K562 (cell line): ENCODE measurements around the gene FAM174B. TPM values are rescaled to one million over a fixed set of nuclear protein-coding genes. Genes with fewer than 3 reads are reported as not detected.

Source experiments
- ATAC-seq: fragments of 200-7000 bp; cut with Tn5 transposase; 3 replicates; pipeline ENCODE4 v1.9.1; 2020; ENCODE audit warnings: moderate library complexity
- BruUV-seq: library from RNA; stranded (reverse); fragments of 400-500 nt; replicated peaks from 2 replicates; lab custom pipeline; 2021; lab: Mats Ljungman, UMichigan
- CTCF ChIA-PET: fragments of 300-600 bp; formaldehyde crosslinking; extraction: SDS; loops from one replicate; lab custom pipeline; 2021; ENCODE audit warnings: low intra/inter-chr PET ratio; lab: Yijun Ruan, JAX
- POLR2A ChIA-PET: fragments of 300-600, 350-650 bp; sonication (Branson Sonifier 250); formaldehyde crosslinking; extraction: SDS; loops from one replicate; lab custom pipeline; 2021; ENCODE audit warnings: antibody characterized with exemption, inconsistent platforms; lab: Yijun Ruan, JAX
- DNase-seq, 4 experiments: peaks; one replicate each; pipeline versions ENCODE4 v3.0.0 to v3.0.0-alpha.2; 2011 to 2018; ENCODE audit warnings: low spot score in 3 of 4, mixed read lengths in 3 of 4; ENCODE audit errors: extremely low read depth in 1 of 4
- FAIRE-seq: peaks from 2 replicates; lab custom pipeline; 2011; peaks lifted over from hg19 to GRCh38; lab: Jason Lieb, UNC
- H2AFZ ChIP-seq: 2 replicates; pipeline ENCODE4 v1.6.0; 2011; ENCODE audit warnings: low read depth, low read length, control low read depth, inconsistent platforms
- H3K27ac ChIP-seq: fragments of 200-600 bp; 3 replicates; pipeline ENCODE4 v1.8.0; 2011; ENCODE audit warnings: low read depth, mild to moderate bottlenecking, control low read depth, inconsistent platforms, low read length, moderate library complexity, mixed read lengths; ENCODE audit errors: extremely low read depth
- H3K27me3 ChIP-seq, 2 experiments: fragments of 300-600 bp in 1 of 2; 2 replicates in 1 of 2; 3 replicates in 1 of 2; pipeline versions ENCODE4 v1.6.0 to v1.8.0; 2011; ENCODE audit warnings: inconsistent platforms in 2 of 2, low read length in 2 of 2, mild to moderate bottlenecking in 1 of 2, mixed read lengths in 1 of 2, moderate library complexity in 1 of 2; ENCODE audit not compliant: control insufficient read depth in 2 of 2, insufficient read depth in 2 of 2
- H3K36me3 ChIP-seq: fragments of 300-600 bp; 3 replicates; pipeline ENCODE4 v1.8.0; 2011; ENCODE audit warnings: mild to moderate bottlenecking, low read length, inconsistent platforms; ENCODE audit not compliant: control insufficient read depth, insufficient read depth
- H3K4me1 ChIP-seq, 2 experiments: fragments of 200-600 bp in 1 of 2; replicated peaks in 1 of 2; 2 replicates in 1 of 2; 3 replicates in 1 of 2; pipeline versions ENCODE4 v1.5.1 to v1.8.0; 2011; ENCODE audit warnings: inconsistent platforms in 2 of 2, low read length in 2 of 2, mild to moderate bottlenecking in 1 of 2, mixed read lengths in 1 of 2, moderate library complexity in 1 of 2; ENCODE audit not compliant: control insufficient read depth in 2 of 2, insufficient read depth in 2 of 2
- H3K4me2 ChIP-seq: 2 replicates; pipeline ENCODE4 v1.6.1; 2011; ENCODE audit warnings: low read length, control low read depth, inconsistent platforms, mixed read lengths; ENCODE audit not compliant: insufficient read depth
- H3K4me3 ChIP-seq: fragments of 200-600 bp; sonication (generic), shearing (Covaris generic); 2 replicates; pipeline ENCODE4 v1.5.1; 2016; ENCODE audit warnings: control low read depth, inconsistent platforms
- H3K79me2 ChIP-seq: fragments of 200-600 bp; 3 replicates; pipeline ENCODE4 v1.8.0; 2011; ENCODE audit warnings: low read length, inconsistent platforms; ENCODE audit not compliant: control insufficient read depth, insufficient read depth
- H3K9ac ChIP-seq, 2 experiments: 2 replicates each; pipeline versions ENCODE4 v1.6.0 to v1.6.1; 2011; ENCODE audit warnings: low read depth in 2 of 2, low read length in 2 of 2, control low read depth in 1 of 2, inconsistent platforms in 1 of 2, mild to moderate bottlenecking in 1 of 2, mixed read lengths in 1 of 2; ENCODE audit not compliant: insufficient read depth in 1 of 2
- H3K9me1 ChIP-seq: one replicate; pipeline ENCODE4 v1.6.0; 2011; ENCODE audit warnings: inconsistent platforms, mild to moderate bottlenecking, low read length, moderate library complexity; ENCODE audit not compliant: control insufficient read depth, insufficient read depth
- H3K9me3 ChIP-seq: replicated peaks from 2 replicates; pipeline ENCODE4 v1.5.1; 2011; ENCODE audit warnings: low read depth, low read length, inconsistent platforms; ENCODE audit not compliant: control insufficient read depth, insufficient read depth
- H4K20me1 ChIP-seq: replicated peaks from 2 replicates; pipeline ENCODE4 v1.6.1; 2011; ENCODE audit warnings: low read length, inconsistent platforms, mixed read lengths; ENCODE audit not compliant: control insufficient read depth, insufficient read depth
- CBX5 ChIP-seq: IDR thresholded peaks from 2 replicates; pipeline ENCODE4 v1.6.1; 2014; ENCODE audit warnings: low read depth, borderline replicate concordance
- CREBBP ChIP-seq: IDR thresholded peaks from one replicate; pipeline ENCODE4 v1.6.1; 2012; ENCODE audit warnings: low read depth, mild to moderate bottlenecking, control low read depth, inconsistent platforms, low read length
- FOXJ3 ChIP-seq: sonication (generic); formaldehyde crosslinking; IDR thresholded peaks from 2 replicates; pipeline ENCODE4 v1.4.0; 2020; ENCODE audit warnings: mild to moderate bottlenecking, missing genetic modification reagents
- PHF8 ChIP-seq: fragments of 200-600 bp; sonication (generic); IDR thresholded peaks from 2 replicates; pipeline ENCODE4 v1.6.1; 2012; ENCODE audit warnings: mixed run types, mild to moderate bottlenecking, inconsistent platforms, low read length, moderate library complexity, borderline replicate concordance
- SPI1 ChIP-seq: IDR thresholded peaks from 2 replicates; pipeline ENCODE4 v1.6.1; 2011; ENCODE audit warnings: low read depth, low read length, control low read depth, borderline replicate concordance
- WGBS: fragments of 100-300 bp; shearing (Covaris generic); methylation state at CpG from one replicate; pipeline ENCODE4 v1.1.6; 2016; ENCODE audit warnings: low coverage, mixed read lengths; ENCODE audit not compliant: insufficient coverage; ENCODE audit errors: missing lambda C conversion rate; 5-methylcytosine and 5-hydroxymethylcytosine counted together
- in situ Hi-C: fragments of 300-500 bp; cut with MboI; formaldehyde crosslinking; loops from 4 replicates; pipeline ENCODE4 v1.15.0; 2018; ENCODE audit warnings: inconsistent platforms, mixed read lengths
- intact Hi-C: fragments of 100-400 bp; cut with micrococcal nuclease; formaldehyde crosslinking; loops from 2 replicates; pipeline ENCODE4 v1.14.2; 2022
- polyA plus RNA-seq, 8 experiments: library from polyadenylated mRNA; depleted of rRNA in 4 of 8; stranded (reverse) in 5 of 8; unstranded in 3 of 8; fragments of >200 nt; fragmentation: Nextera tagmentation in 2 of 8; fragmentation: Illumina TruSeq in 1 of 8; extraction: Ambion mirVana in 2 of 8; extraction: Trizol in 1 of 8; gene quantifications; 2 replicates each; pipeline versions ENCODE4 v1.2.1 to v1.2.3, GENCODE V29; 2011 to 2014; ENCODE audit warnings: inconsistent platforms in 1 of 8, missing spikeins in 1 of 8
- total RNA-seq, 7 experiments: library from RNA; depleted of rRNA in 6 of 7; stranded (reverse); fragments of >200 nt in 6 of 7; fragmentation: Illumina TruSeq in 2 of 7; extraction: Trizol in 2 of 7; gene quantifications; 2 replicates each; pipeline versions ENCODE4 v1.2.1 to v1.2.3, GENCODE V29; 2011 to 2021; ENCODE audit warnings: low replicate concordance in 1 of 7
- TF ChIP-seq, protein P1 (sequence below): fragments of 450-650 bp; IDR thresholded peaks from 2 replicates; pipeline ENCODE4 v1.6.1; 2016; ENCODE audit warnings: missing biosample characterization, missing genetic modification characterization
- TF ChIP-seq, protein P2 (sequence below): conservative IDR thresholded peaks from 2 replicates; pipeline ENCODE4 v1.6.1; 2011; ENCODE audit warnings: low read depth, mild to moderate bottlenecking, low read length; ENCODE audit not compliant: control insufficient read depth
- TF ChIP-seq, protein P3 (sequence below), 2 experiments: fragments of 450-650 bp; formaldehyde crosslinking in 1 of 2; IDR thresholded peaks; 2 replicates each; pipeline versions ENCODE4 v1.4.0 to v1.6.1; 2014 to 2020; ENCODE audit warnings: mild to moderate bottlenecking in 2 of 2, borderline replicate concordance in 1 of 2, low read depth in 1 of 2

FAM174B gene
- total and polyA plus RNA-seq, 9 of the 15 experiments (the other 6 are each of a cell fraction or from before 2014, with no cell fraction given): 0.39 to 2.7 (median 1.9) TPM; not detected in 1

DNA sequence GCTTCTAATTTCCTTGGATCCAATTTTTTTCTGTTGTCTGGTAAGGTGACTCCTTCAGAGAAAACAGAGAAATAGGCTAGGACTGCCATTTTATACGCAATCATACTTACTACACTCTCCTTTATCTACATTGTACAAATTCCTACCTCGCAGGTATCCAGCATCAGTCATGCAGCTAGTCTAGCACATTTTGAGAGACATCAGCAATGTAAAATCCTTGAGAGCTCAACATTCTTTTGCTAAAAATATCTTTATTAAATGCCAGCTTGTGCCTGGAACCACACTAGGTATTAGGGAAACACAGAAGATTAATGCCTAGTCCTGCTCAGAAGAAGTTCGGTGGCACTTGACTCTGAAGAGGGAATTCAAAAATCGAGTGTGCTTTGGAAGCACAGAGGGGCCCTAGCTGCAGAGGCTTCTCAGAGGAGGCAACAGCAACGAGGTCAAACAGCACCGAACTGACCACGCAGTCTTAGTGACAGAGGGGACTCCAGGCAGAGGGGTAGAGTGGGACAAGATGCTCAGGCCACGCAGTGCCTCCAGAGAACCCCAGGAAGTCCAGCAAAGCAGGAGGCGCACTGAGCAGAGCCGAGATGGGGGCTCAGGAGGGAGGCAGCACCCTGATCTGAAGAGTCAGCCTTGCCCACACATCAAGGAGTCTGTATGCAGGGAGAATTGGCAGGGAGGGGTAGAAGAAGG is 3.5 kb downstream of the FAM174B start (continued):
- TF ChIP-seq, protein P1, sequence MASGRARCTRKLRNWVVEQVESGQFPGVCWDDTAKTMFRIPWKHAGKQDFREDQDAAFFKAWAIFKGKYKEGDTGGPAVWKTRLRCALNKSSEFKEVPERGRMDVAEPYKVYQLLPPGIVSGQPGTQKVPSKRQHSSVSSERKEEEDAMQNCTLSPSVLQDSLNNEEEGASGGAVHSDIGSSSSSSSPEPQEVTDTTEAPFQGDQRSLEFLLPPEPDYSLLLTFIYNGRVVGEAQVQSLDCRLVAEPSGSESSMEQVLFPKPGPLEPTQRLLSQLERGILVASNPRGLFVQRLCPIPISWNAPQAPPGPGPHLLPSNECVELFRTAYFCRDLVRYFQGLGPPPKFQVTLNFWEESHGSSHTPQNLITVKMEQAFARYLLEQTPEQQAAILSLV (tag): no peak
- TF ChIP-seq FOXJ3 (CRISPR knock-in tag) (no peak), CREBBP (no peak)

DNA sequence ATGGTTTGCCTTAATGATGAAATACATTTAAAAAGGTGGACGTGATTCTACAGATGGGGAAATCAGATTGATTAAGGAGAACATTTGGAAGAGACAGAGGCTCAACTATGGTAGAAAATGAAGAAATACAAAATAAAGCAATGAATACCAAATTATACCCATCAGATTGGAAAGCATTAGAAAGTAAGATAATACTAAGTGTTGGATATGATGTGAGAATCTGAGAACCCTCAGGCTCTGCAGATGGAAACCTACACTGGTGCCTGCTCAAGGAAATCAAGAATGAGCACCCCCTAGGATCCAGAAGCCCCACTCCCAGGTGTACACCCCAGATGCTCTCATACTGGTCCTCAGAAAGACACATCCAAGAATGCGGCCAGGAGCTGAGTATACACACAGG is 4.6 kb downstream of the FAM174B start:
- Histone ChIP-seq H3K27ac (no peak overlapping the region), H3K4me2 (no peak overlapping the region), H3K9me1 (no peaks in the 10 kb centered on the region), H3K9me3 (peaks cover 3% of the 10 kb centered on the region; the same call in 1 of the 2 replicates), H3K4me1 (peaks cover 0 to 10% of the 10 kb centered on the region in 2 experiments; a peak in 2 of 5 replicates), H3K4me3 (no peak overlapping the region), H3K36me3 (no peaks in the 10 kb centered on the region), H4K20me1 (no peaks in the 10 kb centered on the region; the same call in 1 of the 2 replicates), H3K27me3 (peaks cover 18 to 49% of the 10 kb centered on the region in 2 experiments), H2AFZ (no peak overlapping the region), H3K79me2 (no peaks in the 10 kb centered on the region), H3K9ac (no peak overlapping the region)
- FAIRE-seq: no peak
- no peak for ATAC-seq
- ChIA-PET CTCF (no interaction called here), POLR2A (no interaction called here)
- WGBS: 18% methylated on average over 2 of the region's 2 CpGs
- no peak for DNase-seq
- intact Hi-C loops: no loop called here
- in situ Hi-C loops: no loop called here
- BruUV-seq: no TSS peak
- TF ChIP-seq CBX5: no peak
- no peak for TF ChIP-seq SPI1
- TF ChIP-seq, protein P2, sequence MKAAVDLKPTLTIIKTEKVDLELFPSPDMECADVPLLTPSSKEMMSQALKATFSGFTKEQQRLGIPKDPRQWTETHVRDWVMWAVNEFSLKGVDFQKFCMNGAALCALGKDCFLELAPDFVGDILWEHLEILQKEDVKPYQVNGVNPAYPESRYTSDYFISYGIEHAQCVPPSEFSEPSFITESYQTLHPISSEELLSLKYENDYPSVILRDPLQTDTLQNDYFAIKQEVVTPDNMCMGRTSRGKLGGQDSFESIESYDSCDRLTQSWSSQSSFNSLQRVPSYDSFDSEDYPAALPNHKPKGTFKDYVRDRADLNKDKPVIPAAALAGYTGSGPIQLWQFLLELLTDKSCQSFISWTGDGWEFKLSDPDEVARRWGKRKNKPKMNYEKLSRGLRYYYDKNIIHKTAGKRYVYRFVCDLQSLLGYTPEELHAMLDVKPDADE: no peak
- TF ChIP-seq, protein P3, sequence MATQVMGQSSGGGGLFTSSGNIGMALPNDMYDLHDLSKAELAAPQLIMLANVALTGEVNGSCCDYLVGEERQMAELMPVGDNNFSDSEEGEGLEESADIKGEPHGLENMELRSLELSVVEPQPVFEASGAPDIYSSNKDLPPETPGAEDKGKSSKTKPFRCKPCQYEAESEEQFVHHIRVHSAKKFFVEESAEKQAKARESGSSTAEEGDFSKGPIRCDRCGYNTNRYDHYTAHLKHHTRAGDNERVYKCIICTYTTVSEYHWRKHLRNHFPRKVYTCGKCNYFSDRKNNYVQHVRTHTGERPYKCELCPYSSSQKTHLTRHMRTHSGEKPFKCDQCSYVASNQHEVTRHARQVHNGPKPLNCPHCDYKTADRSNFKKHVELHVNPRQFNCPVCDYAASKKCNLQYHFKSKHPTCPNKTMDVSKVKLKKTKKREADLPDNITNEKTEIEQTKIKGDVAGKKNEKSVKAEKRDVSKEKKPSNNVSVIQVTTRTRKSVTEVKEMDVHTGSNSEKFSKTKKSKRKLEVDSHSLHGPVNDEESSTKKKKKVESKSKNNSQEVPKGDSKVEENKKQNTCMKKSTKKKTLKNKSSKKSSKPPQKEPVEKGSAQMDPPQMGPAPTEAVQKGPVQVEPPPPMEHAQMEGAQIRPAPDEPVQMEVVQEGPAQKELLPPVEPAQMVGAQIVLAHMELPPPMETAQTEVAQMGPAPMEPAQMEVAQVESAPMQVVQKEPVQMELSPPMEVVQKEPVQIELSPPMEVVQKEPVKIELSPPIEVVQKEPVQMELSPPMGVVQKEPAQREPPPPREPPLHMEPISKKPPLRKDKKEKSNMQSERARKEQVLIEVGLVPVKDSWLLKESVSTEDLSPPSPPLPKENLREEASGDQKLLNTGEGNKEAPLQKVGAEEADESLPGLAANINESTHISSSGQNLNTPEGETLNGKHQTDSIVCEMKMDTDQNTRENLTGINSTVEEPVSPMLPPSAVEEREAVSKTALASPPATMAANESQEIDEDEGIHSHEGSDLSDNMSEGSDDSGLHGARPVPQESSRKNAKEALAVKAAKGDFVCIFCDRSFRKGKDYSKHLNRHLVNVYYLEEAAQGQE (IDR thresholded peaks at IDR 0.05; ENCODE audit: borderline replicate concordance): no peak
- TF ChIP-seq, protein P3 (CRISPR knock-in tag; IDR thresholded peaks at IDR 0.05; ENCODE audit: low read depth): no peak
- TF ChIP-seq PHF8: no peak
